ENCODE data around the gene NEK3.

DNA sequence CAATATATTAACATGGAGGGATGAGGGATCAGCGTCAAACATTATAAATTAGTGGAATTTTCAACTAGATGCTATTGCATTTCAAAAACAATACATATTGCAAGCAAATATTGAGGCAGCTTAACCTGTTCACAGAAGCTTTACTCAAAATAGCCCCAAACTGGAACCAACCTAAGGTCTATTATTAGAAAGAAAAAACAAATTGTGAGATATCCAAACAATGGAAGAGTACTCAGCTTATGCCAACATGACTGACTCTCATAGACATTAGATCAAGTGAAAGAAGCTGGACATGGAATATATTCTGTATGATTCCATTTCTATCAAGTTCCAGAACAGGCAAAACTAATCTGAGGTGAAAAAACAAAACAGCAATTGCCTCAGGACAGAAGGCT, 27.6 kb upstream of the NEK3 start:
- TF ChIP-seq CTCF (IDR thresholded peaks at IDR 0.05): no peak
- TF ChIP-seq POLR2A (IDR thresholded peaks at IDR 0.05): no peak

Data from adrenal gland (tissue), 5 donors.